AG09309 (cell line): ENCODE results near the gene PDE2A.

Source experiments
- DNase-seq: peaks from one replicate; pipeline ENCODE4 v3.0.0-alpha.2; 2010; ENCODE audit warnings: low read depth
- H3K4me3 ChIP-seq: 2 replicates; pipeline ENCODE4 v1.5.1; 2011; ENCODE audit warnings: mild to moderate bottlenecking, low read depth, low read length, moderate library complexity; ENCODE audit not compliant: control insufficient read depth
- CTCF ChIP-seq: IDR thresholded peaks from 2 replicates; pipeline ENCODE4 v1.5.1; 2011; ENCODE audit warnings: mild to moderate bottlenecking, low read depth, low read length, inconsistent platforms; ENCODE audit not compliant: insufficient read depth, control insufficient read depth; ENCODE audit errors: missing control alignments

The PDE2A gene

GRCh38 chr11:72543849-72544542 is 130.2 kb downstream of the PDE2A start:
- no peak for DNase-seq
- no peak overlapping the region for H3K4me3 ChIP-seq
- no peak for TF ChIP-seq CTCF

- TF ChIP-seq CTCF: no peak
- no peak for DNase-seq
- H3K4me3 ChIP-seq: no peak overlapping the region
Observed at GRCh38 chr11:72541257-72541974, 132.8 kb downstream of the PDE2A start.

GRCh38 chr11:72537051-72537450 is 137.2 kb downstream of the PDE2A start:
- no peak overlapping the region for H3K4me3 ChIP-seq
- no peak for TF ChIP-seq CTCF
- no peak for DNase-seq

GRCh38 chr11:72535194-72535547 is 139.1 kb downstream of the PDE2A start:
- no peak for DNase-seq
- no peak overlapping the region for H3K4me3 ChIP-seq
- peak; percentile 22 for TF ChIP-seq CTCF

GRCh38 chr11:72534371-72535193 is 139.6 kb downstream of the PDE2A start:
- TF ChIP-seq CTCF: no peak
- H3K4me3 ChIP-seq: no peak overlapping the region
- peak; percentile 17 for DNase-seq

GRCh38 chr11:72529068-72529467 is 145.2 kb downstream of the PDE2A start:
- no peak for TF ChIP-seq CTCF
- no peak for DNase-seq
- H3K4me3 ChIP-seq: no peak overlapping the region
